HepG2 (cell line): Measurements from ENCODE around the gene TAB3.

Source experiments
- CBX5 ChIP-seq: sonication (generic); formaldehyde crosslinking; IDR thresholded peaks from 2 replicates; pipeline ENCODE4 v1.4.0; 2020; ENCODE audit warnings: missing genetic modification reagents, borderline replicate concordance
- CC2D1A ChIP-seq: sonication (generic); formaldehyde crosslinking; IDR thresholded peaks from 2 replicates; pipeline ENCODE4 v1.8.1; 2023; ENCODE audit warnings: mild to moderate bottlenecking, missing genetic modification reagents
- DRAP1 ChIP-seq: IDR thresholded peaks from 2 replicates; pipeline ENCODE4 v1.6.1; 2016; ENCODE audit warnings: missing genetic modification reagents, missing compliant biosample characterization
- KDM1A ChIP-seq: IDR thresholded peaks from 2 replicates; pipeline ENCODE4 v1.6.1; 2016; ENCODE audit warnings: missing compliant biosample characterization
- MED8 ChIP-seq: sonication (generic); formaldehyde crosslinking; IDR thresholded peaks from 2 replicates; pipeline ENCODE4 v1.8.1; 2023; ENCODE audit warnings: mild to moderate bottlenecking, missing genetic modification reagents; ENCODE audit not compliant: insufficient replicate concordance
- NCOA2 ChIP-seq: sonication (generic); formaldehyde crosslinking; IDR thresholded peaks from 2 replicates; pipeline ENCODE4 v1.8.0; 2022; ENCODE audit warnings: inconsistent platforms
- POLR2A ChIP-seq, 2 experiments: IDR thresholded peaks; 2 replicates each; pipeline ENCODE4 v1.6.1; 2011; ENCODE audit warnings: low read depth in 2 of 2, low read length in 2 of 2, mild to moderate bottlenecking in 1 of 2, moderate library complexity in 1 of 2; ENCODE audit not compliant: insufficient read depth in 1 of 2
- TRIM24 ChIP-seq: sonication (generic); formaldehyde crosslinking; IDR thresholded peaks from 2 replicates; pipeline ENCODE4 v1.8.0; 2022; ENCODE audit warnings: mild to moderate bottlenecking, missing genetic modification reagents
- TF ChIP-seq, protein P1 (sequence below): sonication (generic); formaldehyde crosslinking; IDR thresholded peaks from one replicate; pipeline ENCODE4 v1.5.1; 2020; ENCODE audit warnings: mild to moderate bottlenecking, missing genetic modification reagents; ENCODE audit errors: not compliant biosample characterization

DNA sequence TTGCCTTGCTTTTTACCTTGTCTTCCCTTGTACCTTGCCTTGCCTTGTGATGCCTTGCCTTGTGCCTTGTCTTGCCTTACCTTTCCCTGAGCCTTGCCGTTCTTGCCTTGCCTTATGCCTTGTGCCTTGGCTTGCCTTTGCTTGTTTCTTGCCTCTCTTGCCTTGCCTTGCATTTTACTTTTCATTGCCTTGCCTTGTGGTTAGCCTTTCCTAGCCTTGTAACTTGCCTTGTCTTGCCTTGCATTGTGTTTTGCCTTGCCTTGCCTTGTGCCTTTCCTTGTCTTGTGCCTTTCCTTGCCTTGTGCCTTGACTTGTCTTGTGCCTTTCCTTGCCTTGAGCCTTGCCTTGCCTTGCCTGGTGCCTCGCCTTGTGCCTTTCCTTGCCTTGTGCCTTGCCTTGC is 84.6 kb downstream of the TAB3 start:
- TF ChIP-seq DRAP1 (CRISPR knock-in tag): no peak
- no peak for TF ChIP-seq CC2D1A
- TF ChIP-seq NCOA2 (CRISPR knock-in tag): no peak
- TF ChIP-seq TRIM24 (CRISPR knock-in tag): no peak
- no peak for TF ChIP-seq CBX5
- TF ChIP-seq, protein P1, sequence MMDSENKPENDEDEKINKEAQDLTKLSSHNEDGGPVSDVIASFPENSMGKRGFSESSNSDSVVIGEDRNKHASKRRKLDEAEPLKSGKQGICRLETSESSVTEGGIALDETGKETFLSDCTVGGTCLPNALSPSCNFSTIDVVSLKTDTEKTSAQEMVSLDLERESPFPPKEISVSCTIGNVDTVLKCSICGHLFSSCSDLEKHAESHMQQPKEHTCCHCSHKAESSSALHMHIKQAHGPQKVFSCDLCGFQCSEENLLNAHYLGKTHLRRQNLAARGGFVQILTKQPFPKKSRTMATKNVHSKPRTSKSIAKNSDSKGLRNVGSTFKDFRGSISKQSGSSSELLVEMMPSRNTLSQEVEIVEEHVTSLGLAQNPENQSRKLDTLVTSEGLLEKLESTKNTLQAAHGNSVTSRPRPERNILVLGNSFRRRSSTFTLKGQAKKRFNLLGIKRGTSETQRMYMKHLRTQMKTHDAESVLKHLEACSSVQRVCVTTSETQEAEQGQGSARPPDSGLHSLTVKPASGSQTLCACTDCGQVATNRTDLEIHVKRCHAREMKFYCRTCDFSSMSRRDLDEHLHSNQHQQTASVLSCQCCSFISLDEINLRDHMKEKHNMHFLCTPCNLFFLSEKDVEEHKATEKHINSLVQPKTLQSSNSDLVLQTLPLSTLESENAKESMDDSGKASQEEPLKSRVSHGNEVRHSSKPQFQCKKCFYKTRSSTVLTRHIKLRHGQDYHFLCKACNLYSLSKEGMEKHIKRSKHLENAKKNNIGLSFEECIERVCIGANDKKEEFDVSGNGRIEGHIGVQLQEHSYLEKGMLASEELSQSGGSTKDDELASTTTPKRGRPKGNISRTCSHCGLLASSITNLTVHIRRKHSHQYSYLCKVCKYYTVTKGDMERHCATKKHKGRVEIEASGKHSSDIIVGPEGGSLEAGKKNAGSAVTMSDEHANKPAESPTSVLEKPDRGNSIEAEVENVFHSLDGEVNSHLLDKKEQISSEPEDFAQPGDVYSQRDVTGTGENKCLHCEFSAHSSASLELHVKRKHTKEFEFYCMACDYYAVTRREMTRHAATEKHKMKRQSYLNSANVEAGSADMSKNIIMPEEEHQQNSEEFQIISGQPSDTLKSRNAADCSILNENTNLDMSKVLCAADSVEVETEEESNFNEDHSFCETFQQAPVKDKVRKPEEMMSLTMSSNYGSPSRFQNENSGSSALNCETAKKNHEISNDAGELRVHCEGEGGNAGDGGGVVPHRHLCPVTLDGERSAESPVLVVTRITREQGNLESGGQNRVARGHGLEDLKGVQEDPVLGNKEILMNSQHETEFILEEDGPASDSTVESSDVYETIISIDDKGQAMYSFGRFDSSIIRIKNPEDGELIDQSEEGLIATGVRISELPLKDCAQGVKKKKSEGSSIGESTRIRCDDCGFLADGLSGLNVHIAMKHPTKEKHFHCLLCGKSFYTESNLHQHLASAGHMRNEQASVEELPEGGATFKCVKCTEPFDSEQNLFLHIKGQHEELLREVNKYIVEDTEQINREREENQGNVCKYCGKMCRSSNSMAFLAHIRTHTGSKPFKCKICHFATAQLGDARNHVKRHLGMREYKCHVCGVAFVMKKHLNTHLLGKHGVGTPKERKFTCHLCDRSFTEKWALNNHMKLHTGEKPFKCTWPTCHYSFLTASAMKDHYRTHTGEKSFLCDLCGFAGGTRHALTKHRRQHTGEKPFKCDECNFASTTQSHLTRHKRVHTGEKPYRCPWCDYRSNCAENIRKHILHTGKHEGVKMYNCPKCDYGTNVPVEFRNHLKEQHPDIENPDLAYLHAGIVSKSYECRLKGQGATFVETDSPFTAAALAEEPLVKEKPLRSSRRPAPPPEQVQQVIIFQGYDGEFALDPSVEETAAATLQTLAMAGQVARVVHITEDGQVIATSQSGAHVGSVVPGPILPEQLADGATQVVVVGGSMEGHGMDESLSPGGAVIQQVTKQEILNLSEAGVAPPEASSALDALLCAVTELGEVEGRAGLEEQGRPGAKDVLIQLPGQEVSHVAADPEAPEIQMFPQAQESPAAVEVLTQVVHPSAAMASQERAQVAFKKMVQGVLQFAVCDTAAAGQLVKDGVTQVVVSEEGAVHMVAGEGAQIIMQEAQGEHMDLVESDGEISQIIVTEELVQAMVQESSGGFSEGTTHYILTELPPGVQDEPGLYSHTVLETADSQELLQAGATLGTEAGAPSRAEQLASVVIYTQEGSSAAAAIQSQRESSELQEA (CRISPR knock-in tag): no peak
- TF ChIP-seq POLR2A (IDR thresholded peaks at IDR 0.05; ENCODE audit: insufficient read depth in 1 of 2, low read depth in 2 of 2, low read length in 2 of 2): no peak
- no peak for TF ChIP-seq MED8 (CRISPR knock-in tag)
- TF ChIP-seq KDM1A: no peak
